Peyer's patch (tissue), 4 donors: ENCODE measurements around the gene NOL11. TPM values are rescaled to one million over a fixed set of nuclear protein-coding genes. Genes with fewer than 3 reads are reported as not detected.

ENCODE experiments used
- DNase-seq, 3 donors: peaks; one replicate each; pipeline ENCODE4 v3.0.0-alpha.2; 2017 to 2019
- H3K27ac ChIP-seq, 4 donors: fragments of 200-600 bp; sonication (generic); one replicate each; pipeline ENCODE4 v1.5.1; 2016 to 2019
- H3K27me3 ChIP-seq, 2 donors: fragments of 200-600 bp; sonication (generic); one replicate each; pipeline ENCODE4 v1.5.1; 2019
- H3K36me3 ChIP-seq, 3 donors: fragments of 200-600 bp; sonication (generic); one replicate each; pipeline ENCODE4 v1.5.1; 2016 to 2019
- H3K4me1 ChIP-seq, 4 donors: fragments of 200-600 bp; sonication (generic); one replicate each; pipeline ENCODE4 v1.5.1; 2016 to 2019
- H3K4me3 ChIP-seq, 4 donors: fragments of 200-600 bp; sonication (generic); 1 replicate in 3 of 4; 2 replicates in 1 of 4; pipeline ENCODE4 v1.5.1; 2016 to 2019; ENCODE audit warnings: mild to moderate bottlenecking in 1 of 4
- H3K9me3 ChIP-seq, 4 donors: fragments of 200-600 bp; sonication (generic); one replicate each; pipeline ENCODE4 v1.5.1; 2016 to 2019; ENCODE audit warnings: mild to moderate bottlenecking in 1 of 4
- POLR2A ChIP-seq, 2 donors: fragments of 450-650 bp; IDR thresholded peaks; one replicate each; pipeline ENCODE4 v1.5.1; 2017; ENCODE audit warnings: antibody characterized with exemption in 2 of 2, mild to moderate bottlenecking in 2 of 2, moderate library complexity in 2 of 2
- total RNA-seq, 4 donors: library from RNA; depleted of rRNA; stranded (reverse); fragments of >200 nt; gene quantifications; one replicate each; pipeline ENCODE4 v1.1.0, GENCODE V29; 2016
- TF ChIP-seq, protein P1 (sequence below), 6 experiments: fragments of 450-650 bp in 4 of 6; fragments of 200-600 bp in 2 of 6; sonication (generic) in 1 of 6; IDR thresholded peaks; one replicate each; pipeline ENCODE4 v1.5.1; 2017 to 2019; ENCODE audit warnings: antibody characterized with exemption in 6 of 6, mild to moderate bottlenecking in 3 of 6, moderate library complexity in 1 of 6

The NOL11 gene
- total RNA-seq, 4 donors from 2014 or later, result 20.3 to 92.4 (median 26.2) TPM

DNA sequence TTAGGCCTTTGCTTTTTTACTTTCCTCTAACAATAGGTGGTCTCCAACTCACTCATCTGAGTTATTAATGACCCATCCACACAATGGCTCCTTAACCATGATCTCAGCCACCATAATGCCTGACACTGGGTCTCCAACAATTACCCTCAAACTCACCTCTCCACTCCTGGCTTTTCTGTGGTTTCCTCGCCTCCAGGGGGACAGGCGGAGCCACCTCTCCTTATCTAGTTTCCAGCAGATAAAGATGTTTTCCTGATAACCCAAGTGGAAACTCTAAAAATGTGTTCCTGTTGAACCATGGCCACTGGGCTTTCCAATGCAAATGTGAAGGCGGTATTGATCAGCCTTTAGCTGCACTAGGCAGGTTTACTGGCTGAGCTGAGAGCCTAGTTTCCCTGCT is 9.4 kb upstream of the NOL11 start:
- no peaks in the 10 kb centered on the region for H3K36me3 ChIP-seq
- no peaks in the 10 kb centered on the region for H3K4me1 ChIP-seq
- H3K27ac ChIP-seq, result no peak overlapping the region
- no peak overlapping the region for H3K4me3 ChIP-seq
- no peak for DNase-seq
- no peak for TF ChIP-seq POLR2A (IDR thresholded peaks at IDR 0.05)
- TF ChIP-seq, protein P1, sequence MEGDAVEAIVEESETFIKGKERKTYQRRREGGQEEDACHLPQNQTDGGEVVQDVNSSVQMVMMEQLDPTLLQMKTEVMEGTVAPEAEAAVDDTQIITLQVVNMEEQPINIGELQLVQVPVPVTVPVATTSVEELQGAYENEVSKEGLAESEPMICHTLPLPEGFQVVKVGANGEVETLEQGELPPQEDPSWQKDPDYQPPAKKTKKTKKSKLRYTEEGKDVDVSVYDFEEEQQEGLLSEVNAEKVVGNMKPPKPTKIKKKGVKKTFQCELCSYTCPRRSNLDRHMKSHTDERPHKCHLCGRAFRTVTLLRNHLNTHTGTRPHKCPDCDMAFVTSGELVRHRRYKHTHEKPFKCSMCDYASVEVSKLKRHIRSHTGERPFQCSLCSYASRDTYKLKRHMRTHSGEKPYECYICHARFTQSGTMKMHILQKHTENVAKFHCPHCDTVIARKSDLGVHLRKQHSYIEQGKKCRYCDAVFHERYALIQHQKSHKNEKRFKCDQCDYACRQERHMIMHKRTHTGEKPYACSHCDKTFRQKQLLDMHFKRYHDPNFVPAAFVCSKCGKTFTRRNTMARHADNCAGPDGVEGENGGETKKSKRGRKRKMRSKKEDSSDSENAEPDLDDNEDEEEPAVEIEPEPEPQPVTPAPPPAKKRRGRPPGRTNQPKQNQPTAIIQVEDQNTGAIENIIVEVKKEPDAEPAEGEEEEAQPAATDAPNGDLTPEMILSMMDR (IDR thresholded peaks at IDR 0.05), result no peak
- H3K27me3 ChIP-seq, result no peaks in the 10 kb centered on the region
- H3K9me3 ChIP-seq, result no peaks in the 10 kb centered on the region

DNA sequence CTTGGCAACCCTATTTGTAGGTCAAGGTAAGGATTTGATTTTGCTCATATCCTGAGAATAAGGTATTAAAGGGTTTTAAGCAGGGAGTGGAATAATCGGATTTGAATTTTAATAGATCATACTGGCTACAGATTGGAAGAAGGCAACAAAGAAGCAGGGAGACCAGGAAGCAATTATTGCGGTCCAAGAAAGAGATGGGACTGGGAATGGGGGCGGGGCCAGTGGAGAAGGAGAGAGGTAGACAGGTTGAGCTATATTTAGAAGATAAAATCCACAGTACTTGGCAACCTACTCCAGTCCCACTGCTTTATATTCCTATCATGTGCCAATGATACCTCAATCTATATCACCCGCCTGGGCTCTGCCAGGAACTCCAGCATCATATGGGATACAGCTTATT is 5.8 kb upstream of the NOL11 start:
- TF ChIP-seq, protein P1 (IDR thresholded peaks at IDR 0.05), result no peak
- TF ChIP-seq POLR2A (IDR thresholded peaks at IDR 0.05), result no peak
- no peak overlapping the region for H3K4me3 ChIP-seq

DNA sequence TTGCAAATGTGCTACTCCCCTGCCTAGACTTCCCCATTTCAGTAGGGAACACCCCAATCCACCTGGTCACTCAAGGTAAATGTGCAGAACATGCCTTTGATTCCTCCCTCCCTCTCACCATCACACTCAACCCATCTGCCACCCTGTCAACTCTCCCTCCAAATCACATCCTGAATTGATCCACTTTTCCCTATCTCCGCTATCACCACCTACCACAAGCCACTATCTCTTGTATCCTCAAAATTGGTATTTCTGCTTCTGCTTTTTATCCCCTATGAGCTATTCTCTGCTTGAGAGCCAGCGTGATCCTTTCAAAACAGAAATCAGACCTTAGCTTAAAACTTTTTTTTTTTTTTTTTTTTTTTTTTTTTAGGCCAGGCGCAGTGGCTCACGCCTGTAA is 5.4 kb upstream of the NOL11 start:
- no peaks in the 10 kb centered on the region for H3K27me3 ChIP-seq
- no peak overlapping the region for H3K4me3 ChIP-seq
- no peak for DNase-seq
- H3K9me3 ChIP-seq, result no peaks in the 10 kb centered on the region
- no peak overlapping the region for H3K27ac ChIP-seq
- no peaks in the 10 kb centered on the region for H3K4me1 ChIP-seq
- no peaks in the 10 kb centered on the region for H3K36me3 ChIP-seq
- TF ChIP-seq, protein P1 (IDR thresholded peaks at IDR 0.05), result no peak
- no peak for TF ChIP-seq POLR2A (IDR thresholded peaks at IDR 0.05)

More for the DNA sequence above, 5.8 kb upstream of the NOL11 start:
- H3K27me3 ChIP-seq, result no peaks in the 10 kb centered on the region
- no peaks in the 10 kb centered on the region for H3K36me3 ChIP-seq
- H3K27ac ChIP-seq, result no peak overlapping the region
- no peaks in the 10 kb centered on the region for H3K9me3 ChIP-seq
- no peak for DNase-seq
- no peaks in the 10 kb centered on the region for H3K4me1 ChIP-seq

DNA sequence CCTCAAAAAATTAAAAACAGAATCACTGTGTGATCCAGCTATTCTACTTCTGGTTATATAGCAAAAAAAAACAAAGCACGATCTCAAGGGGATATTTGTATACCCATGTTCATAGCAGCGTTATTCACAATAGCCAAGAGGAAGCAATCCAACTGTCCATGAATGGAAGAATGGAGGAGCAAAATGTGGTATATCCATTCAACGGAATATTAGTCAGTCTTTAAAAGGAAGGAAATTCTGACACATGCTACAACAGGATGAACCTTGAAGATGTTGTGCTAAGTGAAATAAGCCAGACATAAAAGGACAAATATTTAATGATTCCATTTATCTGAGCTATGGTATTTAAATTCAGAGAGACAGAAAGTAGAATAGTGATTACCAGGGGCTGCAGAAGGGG is 4.6 kb upstream of the NOL11 start:
- Histone ChIP-seq H3K27ac (no peak overlapping the region), H3K27me3 (no peaks in the 10 kb centered on the region), H3K4me3 (no peak overlapping the region), H3K36me3 (no peaks in the 10 kb centered on the region), H3K4me1 (no peaks in the 10 kb centered on the region), H3K9me3 (no peaks in the 10 kb centered on the region)
- DNase-seq, result no peak
- TF ChIP-seq POLR2A (IDR thresholded peaks at IDR 0.05), result no peak
- TF ChIP-seq, protein P1 (IDR thresholded peaks at IDR 0.05), result no peak

DNA sequence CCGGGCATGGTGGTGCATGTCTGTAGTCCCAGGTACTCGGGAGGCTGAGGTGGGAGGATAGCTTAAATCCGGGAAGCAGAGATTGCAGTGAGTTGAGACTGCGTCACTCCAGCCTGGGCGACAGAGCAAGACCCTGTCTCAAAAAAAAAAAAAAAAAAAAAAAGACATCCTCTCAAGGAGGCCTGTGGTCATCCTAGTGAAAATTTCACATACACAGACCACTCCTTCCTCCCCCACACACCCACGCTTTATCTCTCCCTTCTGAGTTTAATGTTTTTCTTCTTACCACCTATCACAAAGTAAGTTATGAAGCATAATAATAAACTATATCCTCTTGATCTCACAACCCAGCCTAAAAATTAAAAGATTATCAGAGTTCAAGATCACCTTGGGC is 1.3 kb upstream of the NOL11 start:
- no peak for TF ChIP-seq POLR2A (IDR thresholded peaks at IDR 0.05)
- TF ChIP-seq, protein P1 (IDR thresholded peaks at IDR 0.05), result no peak
- Histone ChIP-seq H3K4me3 (no peak overlapping the region), H3K27me3 (no peaks in the 10 kb centered on the region), H3K9me3 (no peaks in the 10 kb centered on the region), H3K27ac (no peak overlapping the region), H3K36me3 (peaks cover 0 to 12% (median 0%) of the 10 kb centered on the region in 3 donors), H3K4me1 (peaks cover 0 to 15% (median 5%) of the 10 kb centered on the region in 4 donors)
- no peak for DNase-seq

DNA sequence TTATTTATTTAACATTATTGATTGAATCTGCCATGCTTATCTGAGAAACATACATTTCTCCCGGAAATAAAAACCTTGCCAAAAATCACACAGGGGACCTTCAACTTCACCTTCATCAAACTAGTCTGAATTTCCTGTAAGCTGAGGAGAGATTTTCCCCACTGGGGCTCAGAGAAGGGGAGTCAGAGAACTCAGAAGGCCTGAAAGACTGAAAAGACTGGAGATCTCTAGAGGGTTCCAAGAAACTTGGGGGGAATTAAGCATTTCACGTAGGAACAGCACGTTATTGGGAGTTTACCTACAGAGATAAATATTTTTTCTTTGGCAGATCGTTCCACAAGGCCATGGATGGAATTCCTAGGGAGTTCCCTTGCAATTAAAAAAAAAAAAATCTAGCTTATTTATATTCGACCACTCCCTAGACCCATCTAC is 528 bp upstream of the NOL11 start:
- Histone ChIP-seq H3K27me3 (no peaks in the 10 kb centered on the region), H3K4me3 (peak overlapping the region; percentile 71 to 93 (median 83)), H3K36me3 (peaks cover 0 to 20% (median 0%) of the 10 kb centered on the region in 3 donors), H3K4me1 (peaks cover 0 to 15% (median 5%) of the 10 kb centered on the region in 4 donors), H3K27ac (peak overlapping the region; percentile 80 to 91 (median 88)), H3K9me3 (no peaks in the 10 kb centered on the region)
- no peak for DNase-seq
- TF ChIP-seq POLR2A (IDR thresholded peaks at IDR 0.05), result no peak
- TF ChIP-seq, protein P1 (IDR thresholded peaks at IDR 0.05), result no peak
